Measurements from ENCODE around the gene PDCD11.
"Not testable (repeated sequence)": the region's sequence is repeated elsewhere in the genome, so short reads cannot be mapped to it uniquely, and the experiment has no call there.

Gene PDCD11

DNA sequence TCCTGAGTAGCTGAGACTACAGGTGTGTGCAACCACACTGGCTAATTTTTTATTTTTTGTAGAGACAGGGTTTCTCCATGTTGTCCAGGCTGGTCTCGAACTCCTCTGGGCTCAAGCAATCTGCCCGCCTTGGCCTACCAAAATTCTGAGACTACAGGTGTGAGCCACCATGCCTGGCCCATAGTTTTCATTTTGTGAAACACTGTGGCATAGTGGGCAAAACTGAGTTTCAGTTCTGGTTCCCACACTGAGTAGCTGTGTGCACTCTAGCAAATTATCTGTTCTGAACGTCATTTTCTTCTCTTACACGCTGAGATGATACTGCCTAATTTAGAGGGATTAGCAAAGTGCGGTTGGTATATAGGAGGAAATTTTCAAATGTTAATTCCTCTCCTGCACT lies 13.7 kb upstream of the PDCD11 start:
- DNase-seq (ENCODE audit: low read depth in 1 of 2, low spot score in 1 of 2), result no peak
- no peak for TF ChIP-seq JUND (IDR thresholded peaks at IDR 0.05; ENCODE audit: low read depth)
- in situ Hi-C loops (cut with HindIII; ENCODE audit: low pct_unique_long_range_greater_than_20kb, low sequenced_read_pairs), result no loop called here

DNA sequence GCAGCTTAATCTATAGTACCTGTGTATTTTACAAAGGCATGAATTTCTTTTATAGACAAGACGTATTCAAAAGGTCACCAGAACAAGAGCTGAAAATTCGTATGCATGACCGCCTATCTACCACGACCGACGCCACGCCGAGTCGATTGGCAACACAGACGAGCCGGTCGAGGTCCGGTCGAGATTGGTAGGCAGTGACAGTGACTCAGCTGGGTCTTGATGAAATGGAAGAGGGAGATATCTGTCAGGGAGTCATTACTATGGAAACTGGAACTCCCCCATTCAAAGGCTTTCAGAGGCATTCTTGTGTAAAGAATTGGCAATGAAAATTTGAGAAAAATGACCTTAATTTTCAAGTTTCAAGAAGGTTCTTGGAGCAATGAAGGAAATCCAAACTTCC lies 2.2 kb upstream of the PDCD11 start:
- TF ChIP-seq JUND (IDR thresholded peaks at IDR 0.05; ENCODE audit: low read depth), result no peak
- in situ Hi-C loops (cut with HindIII; ENCODE audit: low pct_unique_long_range_greater_than_20kb, low sequenced_read_pairs), result no loop called here
- no peak for DNase-seq (ENCODE audit: low read depth in 1 of 2, low spot score in 1 of 2)

DNA sequence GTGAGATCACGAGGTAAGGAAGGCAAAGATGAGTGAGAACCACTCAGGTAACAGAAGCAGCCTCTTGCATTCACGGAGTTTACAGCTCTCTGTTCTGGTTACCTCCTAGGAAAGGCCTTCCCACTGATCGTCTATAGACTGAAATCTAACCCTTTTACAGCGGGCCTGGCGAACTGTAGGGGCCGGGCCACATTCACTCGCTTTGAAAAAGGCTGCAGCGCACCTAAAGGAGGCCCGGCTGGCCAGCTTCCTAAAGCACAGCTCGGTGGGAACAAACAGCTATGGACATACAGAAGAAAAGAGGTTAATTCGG lies 716 bp upstream of the PDCD11 start:
- DNase-seq (ENCODE audit: low read depth in 1 of 2, low spot score in 1 of 2), result peak in 1 of 2 experiments; percentile 19
- in situ Hi-C loops (cut with HindIII; ENCODE audit: low pct_unique_long_range_greater_than_20kb, low sequenced_read_pairs), result no loop called here
- no peak for TF ChIP-seq JUND (IDR thresholded peaks at IDR 0.05; ENCODE audit: low read depth)

GRCh38 chr10:103396789-103397087 lies 312 bp downstream of the PDCD11 start:
- TF ChIP-seq JUND (IDR thresholded peaks at IDR 0.05; ENCODE audit: low read depth), result no peak
- no peak for DNase-seq (ENCODE audit: low read depth in 1 of 2, low spot score in 1 of 2)
- in situ Hi-C loops (cut with HindIII; ENCODE audit: low pct_unique_long_range_greater_than_20kb, low sequenced_read_pairs), result no loop called here

DNA sequence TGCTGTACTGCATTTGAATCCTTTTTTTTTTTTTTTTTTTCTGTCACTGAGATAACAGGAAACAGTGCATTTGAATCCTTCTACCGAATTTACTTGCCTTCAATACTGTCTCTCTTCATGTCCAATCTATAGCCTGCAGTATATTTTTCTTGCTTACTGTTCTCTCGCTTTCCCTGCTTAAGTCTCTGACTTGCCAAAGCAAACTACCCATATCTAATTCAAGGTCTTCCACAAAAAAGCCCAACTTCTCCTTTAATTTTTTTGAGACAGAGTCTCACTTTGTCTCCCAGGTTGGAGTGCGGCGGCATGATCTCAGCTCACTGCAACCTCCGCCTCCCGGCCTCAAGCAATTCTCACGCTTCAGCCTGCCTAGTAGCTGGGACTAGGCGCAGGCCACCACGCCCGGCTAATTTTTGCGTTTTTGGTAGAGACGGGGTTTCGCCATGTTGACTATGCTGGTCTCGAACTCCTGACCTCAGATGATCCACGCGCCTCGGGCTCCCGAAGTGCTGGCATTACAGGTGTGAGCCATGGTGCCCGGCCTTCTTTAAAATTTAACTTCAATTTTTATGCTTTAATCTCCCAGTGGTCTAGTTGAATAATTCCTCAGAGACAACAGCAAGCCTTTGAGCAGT lies 882 bp downstream of the PDCD11 start:
- peak in 1 of 2 experiments; percentile 6 for DNase-seq (ENCODE audit: low read depth in 1 of 2, low spot score in 1 of 2)
- no peak for TF ChIP-seq JUND (IDR thresholded peaks at IDR 0.05; ENCODE audit: low read depth)
- in situ Hi-C loops (cut with HindIII; ENCODE audit: low pct_unique_long_range_greater_than_20kb, low sequenced_read_pairs), result no loop called here

GRCh38 chr10:103413564-103413963 lies 17.1 kb downstream of the PDCD11 start:
- no peak for DNase-seq (ENCODE audit: low read depth in 1 of 2, low spot score in 1 of 2)
- TF ChIP-seq JUND (IDR thresholded peaks at IDR 0.05; ENCODE audit: low read depth), result no peak
- in situ Hi-C loops (cut with HindIII; ENCODE audit: low pct_unique_long_range_greater_than_20kb, low sequenced_read_pairs), result no loop called here

DNA sequence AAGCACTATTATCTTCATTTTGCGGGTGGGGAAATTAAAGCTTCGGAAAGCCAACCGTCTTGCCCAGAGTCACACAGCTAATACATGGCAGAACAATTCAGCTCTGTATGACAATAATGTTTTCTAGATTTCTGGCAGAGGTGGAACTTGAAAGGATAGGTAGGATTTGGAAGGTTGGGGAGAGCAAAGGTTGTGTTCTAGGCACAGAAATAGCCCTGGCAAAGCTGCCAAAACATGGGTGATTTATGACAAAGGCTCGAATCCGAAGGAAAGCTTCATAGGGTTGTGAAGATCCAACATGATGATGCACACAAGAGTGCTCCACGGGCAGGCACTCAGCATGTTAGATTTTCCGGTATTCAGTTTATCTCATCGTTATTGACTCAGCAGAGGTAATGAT lies 19.2 kb downstream of the PDCD11 start:
- no peak for TF ChIP-seq JUND (IDR thresholded peaks at IDR 0.05; ENCODE audit: low read depth)
- DNase-seq (ENCODE audit: low read depth in 1 of 2, low spot score in 1 of 2), result no peak
- in situ Hi-C loops (cut with HindIII; ENCODE audit: low pct_unique_long_range_greater_than_20kb, low sequenced_read_pairs), result no loop called here

DNA sequence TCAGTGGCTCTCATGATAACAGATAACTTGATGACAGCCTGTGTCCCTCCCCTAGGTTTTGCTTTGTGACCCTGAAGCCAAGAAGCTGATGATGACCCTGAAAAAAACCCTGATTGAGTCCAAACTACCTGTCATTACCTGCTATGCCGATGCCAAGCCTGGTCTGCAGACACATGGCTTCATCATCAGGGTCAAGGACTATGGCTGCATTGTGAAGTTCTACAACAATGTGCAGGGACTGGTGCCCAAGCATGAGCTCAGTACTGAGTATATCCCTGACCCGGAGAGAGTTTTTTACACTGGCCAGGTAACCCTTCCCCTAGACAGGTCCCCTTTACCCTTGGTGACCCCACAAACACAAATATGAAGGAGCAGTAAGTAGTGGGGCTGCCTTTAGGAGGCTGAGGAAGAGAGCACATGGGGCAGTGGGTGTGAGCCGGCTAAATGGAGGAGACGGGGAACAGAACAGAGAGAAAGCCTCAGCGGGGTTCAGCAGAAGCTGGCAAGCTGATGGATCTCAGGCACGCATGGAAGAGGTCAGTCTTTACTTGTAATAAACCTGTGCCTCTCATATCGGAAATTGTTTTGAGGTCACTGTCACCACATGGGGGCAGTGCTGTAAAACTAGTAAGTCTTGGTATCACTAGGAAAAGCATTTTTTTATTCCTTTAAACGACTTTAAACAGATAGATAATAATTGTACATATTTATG lies 20.2 kb downstream of the PDCD11 start:
- in situ Hi-C loops (cut with HindIII; ENCODE audit: low pct_unique_long_range_greater_than_20kb, low sequenced_read_pairs), result no loop called here
- peak; percentile 9 to 60 for DNase-seq (ENCODE audit: low read depth in 1 of 2, low spot score in 1 of 2)

GRCh38 chr10:103417148-103417469 lies 20.7 kb downstream of the PDCD11 start:
- DNase-seq (ENCODE audit: low read depth in 1 of 2, low spot score in 1 of 2); in situ Hi-C loops (cut with HindIII; ENCODE audit: low pct_unique_long_range_greater_than_20kb, low sequenced_read_pairs): not testable (repeated sequence)

More for the DNA sequence above, 20.2 kb downstream of the PDCD11 start:
- no peak for TF ChIP-seq JUND (IDR thresholded peaks at IDR 0.05; ENCODE audit: low read depth)

DNA sequence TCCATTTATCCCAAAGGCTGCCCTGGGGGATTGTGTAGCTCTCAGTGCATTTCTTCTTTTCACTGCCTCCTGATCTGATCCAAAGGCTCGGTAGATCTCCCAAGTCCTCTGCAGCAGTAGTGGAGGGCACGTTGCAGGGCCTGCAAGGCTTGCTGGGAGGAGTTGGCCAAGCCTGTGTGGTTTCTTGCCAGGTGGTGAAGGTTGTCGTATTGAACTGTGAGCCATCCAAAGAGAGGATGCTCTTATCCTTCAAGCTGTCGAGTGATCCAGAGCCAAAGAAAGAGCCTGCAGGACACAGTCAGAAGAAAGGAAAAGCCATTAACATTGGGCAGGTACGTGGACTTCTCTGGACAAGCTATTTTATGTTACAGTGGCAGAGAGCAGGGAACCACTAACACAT lies 21.2 kb downstream of the PDCD11 start:
- no peak for DNase-seq (ENCODE audit: low read depth in 1 of 2, low spot score in 1 of 2)
- TF ChIP-seq JUND (IDR thresholded peaks at IDR 0.05; ENCODE audit: low read depth), result no peak
- in situ Hi-C loops (cut with HindIII; ENCODE audit: low pct_unique_long_range_greater_than_20kb, low sequenced_read_pairs), result no loop called here

DNA sequence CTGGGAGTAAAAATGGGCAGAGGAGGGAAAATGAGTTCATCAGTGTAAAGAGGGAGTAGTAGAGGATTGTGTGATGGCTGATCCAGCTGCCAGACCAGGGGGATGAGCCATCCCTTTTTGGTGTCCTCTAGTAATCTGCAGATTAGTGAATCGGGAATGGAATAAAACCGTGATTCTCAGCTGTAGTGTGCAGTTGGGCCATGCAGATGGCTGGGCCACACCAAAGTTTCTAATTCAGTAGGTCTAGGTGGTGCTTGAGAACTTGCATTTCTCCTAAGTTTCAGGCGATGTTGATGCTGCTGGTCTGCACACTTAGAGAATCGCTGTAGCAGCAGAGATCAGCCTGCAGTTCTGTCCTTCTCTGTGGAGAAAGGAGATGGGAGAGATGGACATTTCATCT lies 22.7 kb downstream of the PDCD11 start:
- no peak for DNase-seq (ENCODE audit: low read depth in 1 of 2, low spot score in 1 of 2)
- TF ChIP-seq JUND (IDR thresholded peaks at IDR 0.05; ENCODE audit: low read depth), result no peak
- in situ Hi-C loops (cut with HindIII; ENCODE audit: low pct_unique_long_range_greater_than_20kb, low sequenced_read_pairs), result no loop called here

DNA sequence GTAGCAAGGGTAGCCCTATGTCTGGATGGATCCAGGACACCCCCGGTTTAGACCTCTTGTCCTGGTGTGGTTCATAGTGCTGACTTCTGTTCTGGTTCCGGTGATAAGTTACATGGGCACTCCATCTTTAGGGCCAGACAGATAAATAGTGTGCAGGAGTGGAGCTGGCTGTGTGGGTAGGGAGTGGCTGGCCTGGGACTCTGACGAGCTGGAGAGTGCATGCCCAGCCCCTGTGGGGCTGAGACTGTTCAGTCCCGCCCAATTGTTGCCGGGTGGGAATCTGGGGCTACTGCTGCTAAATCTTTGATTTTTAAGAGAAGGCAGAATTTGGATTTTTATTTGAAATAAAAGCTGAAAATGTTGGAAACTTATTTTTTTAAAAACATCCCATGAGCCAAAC lies 27.3 kb downstream of the PDCD11 start:
- no peak for DNase-seq (ENCODE audit: low read depth in 1 of 2, low spot score in 1 of 2)
- in situ Hi-C loops (cut with HindIII; ENCODE audit: low pct_unique_long_range_greater_than_20kb, low sequenced_read_pairs), result no loop called here
- no peak for TF ChIP-seq JUND (IDR thresholded peaks at IDR 0.05; ENCODE audit: low read depth)

DNA sequence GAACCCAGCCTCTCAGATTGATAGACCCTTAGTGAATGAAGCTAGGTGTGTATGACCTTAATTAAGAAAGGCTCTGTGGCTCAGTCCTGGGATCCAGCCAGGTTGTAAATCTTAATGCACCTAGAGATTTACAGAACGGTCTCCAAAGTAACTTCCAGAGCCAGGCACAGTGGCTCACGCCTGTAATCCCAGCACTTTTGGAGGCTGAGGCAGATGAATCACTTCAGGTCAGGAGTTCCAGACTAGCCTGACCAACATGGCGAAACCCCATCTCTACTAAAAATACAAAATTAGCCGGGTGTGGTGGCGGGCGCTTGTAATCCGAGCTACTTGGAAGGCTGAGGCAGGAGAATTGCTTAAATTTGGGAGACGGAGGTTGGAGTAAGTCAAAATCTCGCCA lies 31.4 kb downstream of the PDCD11 start:
- in situ Hi-C loops (cut with HindIII; ENCODE audit: low pct_unique_long_range_greater_than_20kb, low sequenced_read_pairs), result no loop called here
- no peak for TF ChIP-seq JUND (IDR thresholded peaks at IDR 0.05; ENCODE audit: low read depth)

DNA sequence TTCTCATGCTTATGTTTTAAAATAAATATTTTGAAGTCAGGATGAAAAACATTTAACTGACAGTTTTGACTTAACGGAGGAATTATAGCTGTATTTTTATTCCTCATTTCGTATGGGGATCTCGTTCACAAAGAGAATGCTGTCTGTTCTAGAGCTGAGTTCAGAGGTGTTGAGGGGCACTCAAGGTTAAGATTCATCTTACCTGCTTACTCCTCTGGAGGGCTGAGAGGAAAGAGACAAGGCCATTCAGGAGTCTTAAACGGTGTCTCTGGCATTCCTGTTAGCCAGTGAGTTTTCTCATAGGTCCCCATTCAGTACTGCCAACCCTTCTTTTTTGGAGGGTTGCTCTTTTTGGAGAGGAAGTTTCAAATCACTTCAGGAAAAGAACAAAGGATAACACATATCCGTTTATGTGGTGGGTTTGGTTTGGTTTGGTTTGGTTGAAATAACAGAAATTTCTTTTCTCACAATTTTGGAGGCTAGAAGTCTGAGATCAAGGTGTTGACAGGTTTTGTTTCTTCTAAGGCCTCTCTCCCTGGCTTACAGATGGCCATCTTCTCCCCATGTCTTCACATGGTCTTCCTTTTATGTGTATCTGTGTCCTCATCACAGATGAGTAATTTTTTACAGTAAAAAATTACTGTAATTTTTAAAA lies 32.7 kb downstream of the PDCD11 start:
- no peak for DNase-seq (ENCODE audit: low read depth in 1 of 2, low spot score in 1 of 2)
- in situ Hi-C loops (cut with HindIII; ENCODE audit: low pct_unique_long_range_greater_than_20kb, low sequenced_read_pairs), result no loop called here
- no peak for TF ChIP-seq JUND (IDR thresholded peaks at IDR 0.05; ENCODE audit: low read depth)

More for the DNA sequence above, 31.4 kb downstream of the PDCD11 start:
- no peak for DNase-seq (ENCODE audit: low read depth in 1 of 2, low spot score in 1 of 2)

Data from T47D (cell line).